Chondrocyte (in vitro differentiated cells): ENCODE results near the gene APEH. TPM values are rescaled to one million over a fixed set of nuclear protein-coding genes. Genes with fewer than 3 reads are reported as not detected.

Source experiments
- DNase-seq: peaks from one replicate; pipeline ENCODE4 v3.0.0; 2021; ENCODE audit warnings: mixed read lengths, low spot score
- H3K27ac Mint-ChIP-seq: one replicate; pipeline ENCODE4 v1.8.0; 2021; ENCODE audit warnings: mild to moderate bottlenecking, moderate library complexity, mixed read lengths; ENCODE audit not compliant: unreplicated experiment
- H3K27me3 Mint-ChIP-seq: 2 replicates; pipeline ENCODE4 v1.8.0; 2021; ENCODE audit warnings: low read depth, mixed read lengths
- H3K36me3 Mint-ChIP-seq: 2 replicates; pipeline ENCODE4 v1.8.0; 2021; ENCODE audit warnings: low read depth, mixed read lengths
- H3K4me1 Mint-ChIP-seq: 2 replicates; pipeline ENCODE4 v1.8.0; 2021; ENCODE audit warnings: low read depth, mild to moderate bottlenecking, mixed read lengths
- H3K4me3 Mint-ChIP-seq: one replicate; pipeline ENCODE4 v1.8.0; 2021; ENCODE audit warnings: mild to moderate bottlenecking, moderate library complexity, mixed read lengths; ENCODE audit not compliant: unreplicated experiment
- H3K9me3 Mint-ChIP-seq: 2 replicates; pipeline ENCODE4 v1.8.0; 2021; ENCODE audit warnings: low read depth, mixed read lengths
- CTCF ChIP-seq: fragments of 200-600 bp; sonication (generic); IDR thresholded peaks from 2 replicates; pipeline ENCODE4 v1.5.0; 2021; ENCODE audit warnings: antibody characterized with exemption, mild to moderate bottlenecking, moderate library complexity
- total RNA-seq: library from RNA; stranded (reverse); gene quantifications from 3 replicates; pipeline ENCODE4 v1.2.1, GENCODE V29; 2021

APEH gene
- total RNA-seq, 1 donor from 2014 or later = 69.8 TPM

- H3K4me3 Mint-ChIP-seq = no peak overlapping the region
- no peaks in the 10 kb centered on the region for H3K27me3 Mint-ChIP-seq
- no peak for DNase-seq
- H3K36me3 Mint-ChIP-seq = peaks cover 11% of the 10 kb centered on the region
- H3K9me3 Mint-ChIP-seq = no peaks in the 10 kb centered on the region
- peak overlapping the region; percentile 75 for H3K27ac Mint-ChIP-seq
- peaks cover 5% of the 10 kb centered on the region for H3K4me1 Mint-ChIP-seq
- TF ChIP-seq CTCF = no peak
Measured at GRCh38 chr3:49703956-49704355, 29.8 kb downstream of the APEH start.

GRCh38 chr3:49704629-49705028 is 30.5 kb downstream of the APEH start:
- H3K27ac Mint-ChIP-seq = no peak overlapping the region
- DNase-seq = no peak
- H3K4me1 Mint-ChIP-seq = peaks cover 2% of the 10 kb centered on the region
- no peaks in the 10 kb centered on the region for H3K27me3 Mint-ChIP-seq
- H3K4me3 Mint-ChIP-seq = no peak overlapping the region
- TF ChIP-seq CTCF = no peak
- H3K36me3 Mint-ChIP-seq = peaks cover 11% of the 10 kb centered on the region
- H3K9me3 Mint-ChIP-seq = no peaks in the 10 kb centered on the region

GRCh38 chr3:49705390-49705960 is 31.3 kb downstream of the APEH start:
- no peak overlapping the region for H3K4me3 Mint-ChIP-seq
- peaks cover 2% of the 10 kb centered on the region for H3K4me1 Mint-ChIP-seq

GRCh38 chr3:49706456-49707112 is 32.4 kb downstream of the APEH start:
- Mint-ChIP-seq H3K36me3 (peaks cover 11% of the 10 kb centered on the region), H3K27me3 (no peaks in the 10 kb centered on the region), H3K9me3 (no peaks in the 10 kb centered on the region), H3K4me1 (peaks cover 2% of the 10 kb centered on the region), H3K27ac (no peak overlapping the region), H3K4me3 (no peak overlapping the region)
- DNase-seq = no peak
- no peak for TF ChIP-seq CTCF

More at GRCh38 chr3:49705390-49705960, 31.3 kb downstream of the APEH start:
- no peaks in the 10 kb centered on the region for H3K9me3 Mint-ChIP-seq
- H3K27ac Mint-ChIP-seq = no peak overlapping the region
- no peak for TF ChIP-seq CTCF
- DNase-seq = no peak
- peaks cover 11% of the 10 kb centered on the region for H3K36me3 Mint-ChIP-seq
- no peaks in the 10 kb centered on the region for H3K27me3 Mint-ChIP-seq

- Mint-ChIP-seq H3K27me3 (no peaks in the 10 kb centered on the region), H3K4me1 (peaks cover 2% of the 10 kb centered on the region), H3K9me3 (no peaks in the 10 kb centered on the region), H3K36me3 (peaks cover 11% of the 10 kb centered on the region), H3K4me3 (no peak overlapping the region), H3K27ac (no peak overlapping the region)
- no peak for TF ChIP-seq CTCF
- DNase-seq = no peak
Measured at GRCh38 chr3:49707113-49707480, 32.9 kb downstream of the APEH start.
